K562 (cell line): Measurements from ENCODE around the gene SAFB. TPM values are rescaled to one million over a fixed set of nuclear protein-coding genes. Genes with fewer than 3 reads are reported as not detected.

Experiments
- ATAC-seq: fragments of 200-7000 bp; cut with Tn5 transposase; 3 replicates; pipeline ENCODE4 v1.9.1; 2020; ENCODE audit warnings: moderate library complexity
- BruUV-seq: library from RNA; stranded (reverse); fragments of 400-500 nt; replicated peaks from 2 replicates; lab custom pipeline; 2021; lab: Mats Ljungman, UMichigan
- CTCF ChIA-PET: fragments of 300-600 bp; formaldehyde crosslinking; extraction: SDS; loops from one replicate; lab custom pipeline; 2021; ENCODE audit warnings: low intra/inter-chr PET ratio; lab: Yijun Ruan, JAX
- POLR2A ChIA-PET: fragments of 300-600, 350-650 bp; sonication (Branson Sonifier 250); formaldehyde crosslinking; extraction: SDS; loops from one replicate; lab custom pipeline; 2021; ENCODE audit warnings: antibody characterized with exemption, inconsistent platforms; lab: Yijun Ruan, JAX
- DNase-seq, 4 experiments: peaks; one replicate each; pipeline versions ENCODE4 v3.0.0 to v3.0.0-alpha.2; 2011 to 2018; ENCODE audit warnings: low spot score in 3 of 4, mixed read lengths in 3 of 4; ENCODE audit errors: extremely low read depth in 1 of 4
- FAIRE-seq: peaks from 2 replicates; lab custom pipeline; 2011; peaks lifted over from hg19 to GRCh38; lab: Jason Lieb, UNC
- H2AFZ ChIP-seq: 2 replicates; pipeline ENCODE4 v1.6.0; 2011; ENCODE audit warnings: low read depth, low read length, control low read depth, inconsistent platforms
- H3K27ac ChIP-seq: fragments of 200-600 bp; 3 replicates; pipeline ENCODE4 v1.8.0; 2011; ENCODE audit warnings: low read depth, mild to moderate bottlenecking, control low read depth, inconsistent platforms, low read length, moderate library complexity, mixed read lengths; ENCODE audit errors: extremely low read depth
- H3K27me3 ChIP-seq, 2 experiments: fragments of 300-600 bp in 1 of 2; 2 replicates in 1 of 2; 3 replicates in 1 of 2; pipeline versions ENCODE4 v1.6.0 to v1.8.0; 2011; ENCODE audit warnings: inconsistent platforms in 2 of 2, low read length in 2 of 2, mild to moderate bottlenecking in 1 of 2, mixed read lengths in 1 of 2, moderate library complexity in 1 of 2; ENCODE audit not compliant: control insufficient read depth in 2 of 2, insufficient read depth in 2 of 2
- H3K36me3 ChIP-seq: fragments of 300-600 bp; 3 replicates; pipeline ENCODE4 v1.8.0; 2011; ENCODE audit warnings: mild to moderate bottlenecking, low read length, inconsistent platforms; ENCODE audit not compliant: control insufficient read depth, insufficient read depth
- H3K4me1 ChIP-seq, 2 experiments: fragments of 200-600 bp in 1 of 2; replicated peaks in 1 of 2; 2 replicates in 1 of 2; 3 replicates in 1 of 2; pipeline versions ENCODE4 v1.5.1 to v1.8.0; 2011; ENCODE audit warnings: inconsistent platforms in 2 of 2, low read length in 2 of 2, mild to moderate bottlenecking in 1 of 2, mixed read lengths in 1 of 2, moderate library complexity in 1 of 2; ENCODE audit not compliant: control insufficient read depth in 2 of 2, insufficient read depth in 2 of 2
- H3K4me2 ChIP-seq: 2 replicates; pipeline ENCODE4 v1.6.1; 2011; ENCODE audit warnings: low read length, control low read depth, inconsistent platforms, mixed read lengths; ENCODE audit not compliant: insufficient read depth
- H3K4me3 ChIP-seq: fragments of 200-600 bp; sonication (generic), shearing (Covaris generic); 2 replicates; pipeline ENCODE4 v1.5.1; 2016; ENCODE audit warnings: control low read depth, inconsistent platforms
- H3K79me2 ChIP-seq: fragments of 200-600 bp; 3 replicates; pipeline ENCODE4 v1.8.0; 2011; ENCODE audit warnings: low read length, inconsistent platforms; ENCODE audit not compliant: control insufficient read depth, insufficient read depth
- H3K9ac ChIP-seq, 2 experiments: 2 replicates each; pipeline versions ENCODE4 v1.6.0 to v1.6.1; 2011; ENCODE audit warnings: low read depth in 2 of 2, low read length in 2 of 2, control low read depth in 1 of 2, inconsistent platforms in 1 of 2, mild to moderate bottlenecking in 1 of 2, mixed read lengths in 1 of 2; ENCODE audit not compliant: insufficient read depth in 1 of 2
- H3K9me1 ChIP-seq: one replicate; pipeline ENCODE4 v1.6.0; 2011; ENCODE audit warnings: inconsistent platforms, mild to moderate bottlenecking, low read length, moderate library complexity; ENCODE audit not compliant: control insufficient read depth, insufficient read depth
- H3K9me3 ChIP-seq: replicated peaks from 2 replicates; pipeline ENCODE4 v1.5.1; 2011; ENCODE audit warnings: low read depth, low read length, inconsistent platforms; ENCODE audit not compliant: control insufficient read depth, insufficient read depth
- H4K20me1 ChIP-seq: replicated peaks from 2 replicates; pipeline ENCODE4 v1.6.1; 2011; ENCODE audit warnings: low read length, inconsistent platforms, mixed read lengths; ENCODE audit not compliant: control insufficient read depth, insufficient read depth
- FOS ChIP-seq: IDR thresholded peaks from 3 replicates; pipeline ENCODE4 v1.6.1; 2011; ENCODE audit not compliant: insufficient read length; ENCODE audit errors: extremely low read depth
- GTF2F1 ChIP-seq: IDR thresholded peaks from 2 replicates; pipeline ENCODE4 v1.6.1; 2011; ENCODE audit warnings: low read depth, low read length, improper control_type of control experiment
- HMG20A ChIP-seq: fragments of 450-650 bp; formaldehyde crosslinking; conservative IDR thresholded peaks from 2 replicates; pipeline ENCODE4 v1.4.0; 2020; ENCODE audit warnings: mild to moderate bottlenecking, mixed read lengths
- RUNX1 ChIP-seq: sonication (generic); IDR thresholded peaks from 2 replicates; pipeline ENCODE4 v1.6.1; 2016; ENCODE audit warnings: antibody characterized with exemption, low read depth
- SMARCA5 ChIP-seq: fragments of 450-650 bp; IDR thresholded peaks from 2 replicates; pipeline ENCODE4 v1.6.1; 2016
- ZBTB34 ChIP-seq: fragments of 250-450 bp; sonication (Bioruptor Pico); IDR thresholded peaks from 2 replicates; pipeline ENCODE4 v1.8.0; 2021; ENCODE audit warnings: mild to moderate bottlenecking, moderate library complexity
- ZEB2 ChIP-seq: fragments of 450-650 bp; IDR thresholded peaks from 2 replicates; pipeline ENCODE4 v1.6.1; 2016
- ZNF431 ChIP-seq: sonication (generic); formaldehyde crosslinking; IDR thresholded peaks from 2 replicates; pipeline ENCODE4 v1.8.0; 2022; ENCODE audit warnings: mild to moderate bottlenecking, missing genetic modification reagents
- ZNF778 ChIP-seq: fragments of 450-650 bp; formaldehyde crosslinking; IDR thresholded peaks from 2 replicates; pipeline ENCODE4 v1.4.0; 2020; ENCODE audit warnings: mild to moderate bottlenecking, moderate library complexity
- WGBS: fragments of 100-300 bp; shearing (Covaris generic); methylation state at CpG from one replicate; pipeline ENCODE4 v1.1.6; 2016; ENCODE audit warnings: low coverage, mixed read lengths; ENCODE audit not compliant: insufficient coverage; ENCODE audit errors: missing lambda C conversion rate; 5-methylcytosine and 5-hydroxymethylcytosine counted together
- in situ Hi-C: fragments of 300-500 bp; cut with MboI; formaldehyde crosslinking; loops from 4 replicates; pipeline ENCODE4 v1.15.0; 2018; ENCODE audit warnings: inconsistent platforms, mixed read lengths
- intact Hi-C: fragments of 100-400 bp; cut with micrococcal nuclease; formaldehyde crosslinking; loops from 2 replicates; pipeline ENCODE4 v1.14.2; 2022
- polyA plus RNA-seq, 8 experiments: library from polyadenylated mRNA; depleted of rRNA in 4 of 8; stranded (reverse) in 5 of 8; unstranded in 3 of 8; fragments of >200 nt; fragmentation: Nextera tagmentation in 2 of 8; fragmentation: Illumina TruSeq in 1 of 8; extraction: Ambion mirVana in 2 of 8; extraction: Trizol in 1 of 8; gene quantifications; 2 replicates each; pipeline versions ENCODE4 v1.2.1 to v1.2.3, GENCODE V29; 2011 to 2014; ENCODE audit warnings: inconsistent platforms in 1 of 8, missing spikeins in 1 of 8
- total RNA-seq, 7 experiments: library from RNA; depleted of rRNA in 6 of 7; stranded (reverse); fragments of >200 nt in 6 of 7; fragmentation: Illumina TruSeq in 2 of 7; extraction: Trizol in 2 of 7; gene quantifications; 2 replicates each; pipeline versions ENCODE4 v1.2.1 to v1.2.3, GENCODE V29; 2011 to 2021; ENCODE audit warnings: low replicate concordance in 1 of 7

The SAFB gene
- total and polyA plus RNA-seq, 9 of the 15 experiments (the other 6 are each of a cell fraction or from before 2014, with no cell fraction given), result 1.1 to 151 (median 83.1) TPM

DNA sequence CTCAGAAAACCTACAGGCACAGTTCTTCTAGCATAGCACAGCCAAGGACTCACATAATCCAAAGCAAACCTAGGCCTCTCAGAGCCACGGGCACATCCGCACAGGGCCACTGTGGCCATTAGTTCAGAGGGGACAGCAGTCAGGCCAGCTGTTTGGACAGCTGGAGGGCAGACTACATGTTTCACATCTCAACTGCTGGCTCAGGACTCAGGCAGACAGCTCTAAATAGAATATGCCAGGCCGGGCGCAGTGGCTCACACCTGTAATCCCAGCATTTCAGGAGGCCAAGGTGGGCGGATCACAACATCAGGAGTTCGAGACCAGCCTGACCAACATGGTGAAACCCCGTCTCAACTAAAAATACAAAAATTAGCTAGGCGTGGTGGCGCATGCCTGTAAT is 27.1 kb upstream of the SAFB start:
- ATAC-seq (no peak), FAIRE-seq (no peak), DNase-seq (no peak)
- Histone ChIP-seq H3K9me3 (no peaks in the 10 kb centered on the region), H3K79me2 (0 out of 3 replicates have a peak, but pooled peaks cover 4% of the 10 kb centered on the region), H3K9me1 (no peaks in the 10 kb centered on the region), H2AFZ (no peak overlapping the region), H3K4me2 (no peak overlapping the region), H3K4me1 (peaks cover 0 to 9% of the 10 kb centered on the region in 2 experiments; a peak in 1 of 5 replicates), H3K36me3 (peaks cover 98% of the 10 kb centered on the region), H4K20me1 (peaks cover 5% of the 10 kb centered on the region; the same call in 1 of the 2 replicates), H3K27me3 (no peaks in the 10 kb centered on the region), H3K27ac (no peak overlapping the region), H3K4me3 (no peak overlapping the region), H3K9ac (no peak overlapping the region)
- ChIA-PET POLR2A (interaction anchor here (1.2 kb wide), 1 partner anchor 11 kb away, joined by 3 read pairs; no protein-coding TSS in a partner anchor), CTCF (no interaction called here)
- no TSS peak for BruUV-seq
- WGBS, result 96% methylated on average over 9 of the region's 9 CpGs
- TF ChIP-seq RUNX1, result no peak
- no peak for TF ChIP-seq FOS
- TF ChIP-seq ZNF778, result no peak
- TF ChIP-seq ZNF431 (CRISPR knock-in tag), result no peak
- in situ Hi-C loops, result no loop called here
- intact Hi-C loops, result no loop called here

DNA sequence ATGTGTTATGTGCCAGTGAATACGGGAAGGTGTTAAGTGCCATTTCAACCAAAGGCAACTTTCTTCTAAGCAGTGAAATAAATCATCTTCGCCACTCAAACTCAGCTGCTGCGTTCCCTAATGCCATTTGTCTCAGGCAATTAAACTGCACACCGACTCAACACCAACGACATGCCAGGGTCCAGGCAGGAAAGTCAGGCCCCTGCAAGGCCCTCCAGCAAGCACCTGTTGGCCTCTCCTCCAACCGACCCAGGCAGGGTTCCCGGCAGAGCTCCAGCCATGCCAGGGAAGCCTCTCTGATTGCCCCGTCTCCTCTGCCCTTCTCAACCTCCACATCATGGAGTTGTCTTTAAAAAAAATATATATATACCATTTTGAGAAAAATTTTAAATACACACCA is 22.1 kb upstream of the SAFB start:
- H3K79me2 ChIP-seq, result peaks cover 20% of the 10 kb centered on the region
- H3K4me3 ChIP-seq, result no peak overlapping the region
- BruUV-seq, result no TSS peak
- H4K20me1 ChIP-seq, result peaks cover 5% of the 10 kb centered on the region; the same call in 1 of the 2 replicates
- no peaks in the 10 kb centered on the region for H3K9me3 ChIP-seq
- H3K9me1 ChIP-seq, result no peaks in the 10 kb centered on the region
- no peak overlapping the region for H3K4me2 ChIP-seq
- intact Hi-C loops (no loop called here), in situ Hi-C loops (no loop called here)
- no peak for ATAC-seq
- peaks cover 93% of the 10 kb centered on the region for H3K36me3 ChIP-seq
- H3K27ac ChIP-seq, result no peak overlapping the region
- no peak for FAIRE-seq
- CTCF ChIA-PET, result no interaction called here
- H3K4me1 ChIP-seq, result no peaks in the 10 kb centered on the region
- POLR2A ChIA-PET, result interaction anchor here (0.6 kb wide), 1 partner anchor 14 kb away, joined by 3 read pairs; no protein-coding TSS in a partner anchor
- no peak for DNase-seq
- no peaks in the 10 kb centered on the region for H3K27me3 ChIP-seq
- 99% methylated on average over 8 of the region's 8 CpGs for WGBS
- no peak overlapping the region for H3K9ac ChIP-seq
- no peak overlapping the region for H2AFZ ChIP-seq
- no peak for TF ChIP-seq ZEB2
- no peak for TF ChIP-seq GTF2F1
- TF ChIP-seq SMARCA5, result no peak
- no peak for TF ChIP-seq ZBTB34 (CRISPR knock-in tag)
- TF ChIP-seq HMG20A (CRISPR knock-in tag), result no peak
